NCI-H146 treated with DMSO at 0.1 percent for 48 hours (cell line): ENCODE measurements around the gene SPDEF.

Experiments used
- DNase-seq: peaks from one replicate; lab custom pipeline; 2025; ENCODE audit not compliant: unreplicated experiment; lab: John Stamatoyannopoulos, UW

SPDEF gene

GRCh38 chr6:34556031-34556471, at the start of gene SPDEF:
Gene SPDEF, minus strand, starts transcription at chr6:34556329. Its CDS starts 11,874 bp downstream, at chr6:34544455.
- no peak for DNase-seq

- no peak for DNase-seq
Measured at GRCh38 chr6:34603707-34604106, 47.6 kb upstream of the SPDEF start.

- DNase-seq, result no peak
Measured at GRCh38 chr6:34602318-34603111, 46.4 kb upstream of the SPDEF start.

- peak; percentile 52 for DNase-seq
Measured at GRCh38 chr6:34601706-34602105, 45.6 kb upstream of the SPDEF start.

- no peak for DNase-seq
Measured at GRCh38 chr6:34600796-34601195, 44.7 kb upstream of the SPDEF start.

GRCh38 chr6:34600101-34600500, 44.0 kb upstream of the SPDEF start:
- no peak for DNase-seq

GRCh38 chr6:34598712-34599111, 42.6 kb upstream of the SPDEF start:
- DNase-seq, result no peak

- no peak for DNase-seq
Measured at GRCh38 chr6:34597605-34598353, 41.6 kb upstream of the SPDEF start.

- DNase-seq, result no peak
Measured at GRCh38 chr6:34596798-34597197, 40.7 kb upstream of the SPDEF start.

GRCh38 chr6:34595332-34596184, 39.4 kb upstream of the SPDEF start:
- DNase-seq, result no peak

- no peak for DNase-seq
Measured at GRCh38 chr6:34593701-34594100, 37.6 kb upstream of the SPDEF start.

GRCh38 chr6:34592208-34592952, 36.3 kb upstream of the SPDEF start:
- DNase-seq, result no peak

- no peak for DNase-seq
Measured at GRCh38 chr6:34589691-34590090, 33.6 kb upstream of the SPDEF start.

GRCh38 chr6:34589140-34589539, 33.0 kb upstream of the SPDEF start:
- no peak for DNase-seq

GRCh38 chr6:34587851-34588250, 31.7 kb upstream of the SPDEF start:
- DNase-seq, result no peak

- DNase-seq, result peak; percentile 53
Measured at GRCh38 chr6:34587325-34587724, 31.2 kb upstream of the SPDEF start.

- DNase-seq, result peak; percentile 44
Measured at GRCh38 chr6:34586327-34587040, 30.4 kb upstream of the SPDEF start.

- DNase-seq, result no peak
Measured at GRCh38 chr6:34585512-34586061, 29.5 kb upstream of the SPDEF start.

GRCh38 chr6:34585108-34585507, 29.0 kb upstream of the SPDEF start:
- no peak for DNase-seq

GRCh38 chr6:34584694-34585093, 28.6 kb upstream of the SPDEF start:
- no peak for DNase-seq
